Measurements from ENCODE around the gene PNMA8B.

PNMA8B gene

DNA sequence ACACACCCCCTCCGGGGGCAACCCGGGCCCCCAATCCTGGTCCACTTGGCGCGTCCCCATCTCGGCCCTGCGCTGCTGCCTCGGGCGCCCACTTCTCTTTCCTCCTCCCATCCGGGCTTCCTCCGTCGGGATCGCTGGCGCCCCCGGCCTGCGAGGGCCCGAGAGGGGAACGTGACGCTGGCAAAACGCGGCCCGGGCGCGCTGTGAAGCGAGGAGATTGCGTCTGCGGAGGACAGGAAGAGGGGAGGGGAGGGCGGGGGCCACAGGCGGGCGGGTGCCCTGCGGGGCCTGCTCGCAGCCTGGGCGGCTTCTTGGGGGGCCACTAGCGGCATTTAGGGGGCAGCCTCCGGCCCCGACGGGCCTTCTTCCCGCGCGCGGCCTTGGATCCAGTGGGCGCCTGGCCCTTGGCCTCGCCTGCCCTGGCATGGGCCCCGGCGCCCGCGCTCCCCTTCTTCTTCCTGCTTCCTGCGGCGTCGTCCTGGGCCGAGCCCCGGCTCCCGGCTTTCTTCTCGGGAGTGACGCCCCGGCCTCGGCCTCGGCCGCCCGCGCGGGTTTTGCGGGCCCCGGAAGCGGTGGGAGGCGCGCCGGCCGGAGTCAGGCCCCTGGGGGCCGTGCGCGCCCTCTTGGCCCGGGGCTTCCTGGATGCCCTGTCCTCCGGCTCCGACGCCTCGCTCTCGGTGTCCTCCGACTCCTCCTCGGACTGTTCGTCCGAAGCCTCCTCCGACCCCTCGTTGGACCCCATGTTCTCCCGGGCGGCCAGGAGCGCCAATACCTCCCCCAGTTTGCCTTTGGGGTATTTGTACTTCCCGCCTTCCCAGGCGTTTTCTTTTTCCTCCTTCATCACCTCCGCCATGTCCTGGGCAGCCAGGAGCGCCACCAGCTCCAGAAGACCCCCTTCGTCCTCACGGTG is 2.2 kb downstream of the PNMA8B start:
- no peak for DNase-seq (ENCODE audit: low read depth, low spot score)
- TF ChIP-seq, protein P1, sequence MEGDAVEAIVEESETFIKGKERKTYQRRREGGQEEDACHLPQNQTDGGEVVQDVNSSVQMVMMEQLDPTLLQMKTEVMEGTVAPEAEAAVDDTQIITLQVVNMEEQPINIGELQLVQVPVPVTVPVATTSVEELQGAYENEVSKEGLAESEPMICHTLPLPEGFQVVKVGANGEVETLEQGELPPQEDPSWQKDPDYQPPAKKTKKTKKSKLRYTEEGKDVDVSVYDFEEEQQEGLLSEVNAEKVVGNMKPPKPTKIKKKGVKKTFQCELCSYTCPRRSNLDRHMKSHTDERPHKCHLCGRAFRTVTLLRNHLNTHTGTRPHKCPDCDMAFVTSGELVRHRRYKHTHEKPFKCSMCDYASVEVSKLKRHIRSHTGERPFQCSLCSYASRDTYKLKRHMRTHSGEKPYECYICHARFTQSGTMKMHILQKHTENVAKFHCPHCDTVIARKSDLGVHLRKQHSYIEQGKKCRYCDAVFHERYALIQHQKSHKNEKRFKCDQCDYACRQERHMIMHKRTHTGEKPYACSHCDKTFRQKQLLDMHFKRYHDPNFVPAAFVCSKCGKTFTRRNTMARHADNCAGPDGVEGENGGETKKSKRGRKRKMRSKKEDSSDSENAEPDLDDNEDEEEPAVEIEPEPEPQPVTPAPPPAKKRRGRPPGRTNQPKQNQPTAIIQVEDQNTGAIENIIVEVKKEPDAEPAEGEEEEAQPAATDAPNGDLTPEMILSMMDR (IDR thresholded peaks at IDR 0.05; ENCODE audit: low read depth, low read length) = no peak
- no peak overlapping the region for H3K4me3 ChIP-seq (ENCODE audit: low read depth, low read length)
- in situ Hi-C loops (cut with HindIII; ENCODE audit: low sequenced_read_pairs) = no loop called here

DNA sequence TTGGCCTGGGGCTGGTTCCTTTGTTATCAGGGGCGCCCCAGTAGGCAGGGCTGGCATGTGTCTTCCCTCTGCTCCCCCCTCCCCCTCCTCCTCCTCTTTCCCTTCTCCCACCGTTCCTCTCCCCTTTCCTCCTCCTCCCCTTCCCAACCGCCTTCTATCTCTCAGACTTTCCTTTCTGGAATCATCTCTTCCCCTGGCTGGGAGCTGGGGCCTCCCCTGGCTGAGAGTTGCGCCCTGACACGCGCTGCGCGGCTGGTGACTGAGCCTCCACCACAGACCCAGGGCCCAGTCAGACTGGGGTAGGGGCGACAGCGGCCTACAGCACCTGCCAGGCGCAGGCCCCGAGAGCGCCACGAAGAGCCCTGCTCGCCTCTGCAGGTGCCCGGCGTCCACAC is 2.8 kb downstream of the PNMA8B start:
- DNase-seq (ENCODE audit: low read depth, low spot score) = no peak
- in situ Hi-C loops (cut with HindIII; ENCODE audit: low sequenced_read_pairs) = no loop called here
- TF ChIP-seq, protein P1 (IDR thresholded peaks at IDR 0.05; ENCODE audit: low read depth, low read length) = no peak
- no peak overlapping the region for H3K4me3 ChIP-seq (ENCODE audit: low read depth, low read length)

DNA sequence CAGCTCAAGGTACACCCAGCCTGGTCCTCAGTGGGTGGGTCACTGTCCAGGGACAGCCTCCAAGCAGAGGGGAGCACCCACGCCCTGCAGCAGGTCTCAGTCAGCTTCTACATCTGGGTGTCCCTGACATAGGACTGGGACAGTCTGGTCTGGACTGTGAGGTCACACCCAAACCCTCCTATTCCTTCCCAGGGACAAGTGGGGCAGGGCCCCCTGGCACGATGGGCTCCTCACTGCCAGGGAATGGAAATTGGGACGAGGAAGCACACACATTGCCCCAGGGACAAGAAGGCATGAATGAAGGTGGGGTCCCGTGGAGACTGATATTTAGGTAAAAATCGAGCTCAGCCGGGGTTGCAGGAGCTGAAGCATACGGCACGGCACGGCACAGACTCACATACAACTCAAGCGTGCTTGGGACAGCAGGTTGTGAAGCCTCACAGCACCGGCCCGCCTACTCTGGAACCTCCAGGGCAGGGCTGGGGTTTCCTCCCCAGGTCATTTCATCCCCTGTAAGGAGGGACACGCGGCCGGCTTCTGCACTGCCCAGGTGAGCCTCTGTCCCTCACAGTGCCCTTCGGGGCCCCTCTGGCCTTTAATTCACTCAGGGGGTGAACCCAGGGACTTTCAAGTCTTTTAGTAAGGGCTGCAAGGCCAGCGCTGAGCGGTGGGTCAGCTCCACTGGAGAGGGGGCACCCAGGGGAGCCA is 3.5 kb downstream of the PNMA8B start:
- no peak overlapping the region for H3K4me3 ChIP-seq (ENCODE audit: low read depth, low read length)
- DNase-seq (ENCODE audit: low read depth, low spot score) = no peak
- TF ChIP-seq, protein P1 (IDR thresholded peaks at IDR 0.05; ENCODE audit: low read depth, low read length) = no peak
- in situ Hi-C loops (cut with HindIII; ENCODE audit: low sequenced_read_pairs) = no loop called here

- in situ Hi-C loops (cut with HindIII; ENCODE audit: low sequenced_read_pairs) = no loop called here
- DNase-seq (ENCODE audit: low read depth, low spot score) = no peak
- H3K4me3 ChIP-seq (ENCODE audit: low read depth, low read length) = no peak overlapping the region
- TF ChIP-seq, protein P1 (IDR thresholded peaks at IDR 0.05; ENCODE audit: low read depth, low read length) = no peak
Measured at GRCh38 chr19:46490774-46491173, 4.9 kb downstream of the PNMA8B start.

DNA sequence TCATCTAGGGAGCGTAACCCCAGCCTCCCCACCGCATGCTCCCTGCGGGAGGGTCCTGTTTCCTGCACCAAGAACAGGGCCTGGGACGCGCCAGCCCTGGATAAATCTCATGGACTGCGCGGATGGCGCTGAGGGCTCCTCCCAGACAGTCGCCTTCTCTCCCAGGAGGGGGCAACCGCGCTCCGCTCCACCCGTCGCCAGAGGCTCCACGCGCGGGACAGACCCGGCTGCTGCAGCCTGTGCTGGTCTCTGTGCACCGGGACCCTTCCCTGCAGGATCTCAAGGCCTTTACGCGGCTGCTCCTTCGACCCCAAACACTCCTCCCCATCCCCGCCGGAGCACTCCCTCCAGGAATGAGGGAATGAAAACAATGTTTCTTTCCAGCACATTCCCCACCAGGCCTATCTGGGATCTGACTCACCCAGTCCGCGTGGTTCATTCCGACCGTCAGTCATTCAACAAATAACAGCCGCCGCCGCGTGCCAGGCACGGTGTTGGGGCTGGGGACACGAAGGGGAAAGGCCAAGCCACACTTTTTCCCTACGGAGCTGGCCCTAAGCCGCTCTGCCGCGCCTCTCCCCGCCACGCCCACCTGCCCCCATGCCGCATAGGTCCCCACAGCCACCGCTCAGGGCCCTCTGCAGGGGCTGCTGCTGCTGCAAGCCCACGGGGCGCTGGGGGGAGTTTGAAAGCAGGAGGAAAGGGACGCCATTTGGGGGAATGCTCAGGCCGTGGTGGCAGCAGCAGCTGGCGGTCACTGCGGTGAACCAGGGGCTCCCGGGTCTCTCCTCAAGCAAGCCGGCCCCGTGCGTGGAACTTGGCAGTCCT is 6.0 kb downstream of the PNMA8B start:
- DNase-seq (ENCODE audit: low read depth, low spot score) = peak; percentile 51
- in situ Hi-C loops (cut with HindIII; ENCODE audit: low sequenced_read_pairs) = no loop called here
- no peak overlapping the region for H3K4me3 ChIP-seq (ENCODE audit: low read depth, low read length)
- TF ChIP-seq, protein P1 (IDR thresholded peaks at IDR 0.05; ENCODE audit: low read depth, low read length) = peak; percentile 54

- TF ChIP-seq, protein P1 (IDR thresholded peaks at IDR 0.05; ENCODE audit: low read depth, low read length) = no peak
- DNase-seq (ENCODE audit: low read depth, low spot score) = no peak
- no peak overlapping the region for H3K4me3 ChIP-seq (ENCODE audit: low read depth, low read length)
- in situ Hi-C loops (cut with HindIII; ENCODE audit: low sequenced_read_pairs) = no loop called here
Measured at GRCh38 chr19:46488551-46488950, 7.1 kb downstream of the PNMA8B start.

Measured in astrocyte of the spinal cord (primary cell).